Measurements from ENCODE around the gene IFTAP.

GRCh38 chr11:36591433-36591832 lies 2.9 kb upstream of the IFTAP start:
- TF ChIP-seq CTCF (IDR thresholded peaks at IDR 0.05; ENCODE audit: poor library complexity) (no peak), EZH2phosphoT487 (IDR thresholded peaks at IDR 0.05; ENCODE audit: low read depth, severe bottlenecking, unreplicated experiment) (no peak), EZH2 (IDR thresholded peaks at IDR 0.05; ENCODE audit: borderline replicate concordance) (no peak)
